HG03025 (cell line): ENCODE measurements around the gene NOM1.
A peak's percentile ranks its signal among the peaks of the same experiment; 100 is the strongest.

Source experiments
- ATAC-seq: cut with Tn5 transposase; IDR thresholded peaks from one replicate; pipeline ENCODE4 v1.9.1; 2021; ENCODE audit warnings: mild to moderate bottlenecking, moderate library complexity; ENCODE audit not compliant: unreplicated experiment, low FRiP score

The NOM1 gene

GRCh38 chr7:157014635-157015555, 65.4 kb downstream of the NOM1 start:
- no peak for ATAC-seq

GRCh38 chr7:157016024-157016351, 66.5 kb downstream of the NOM1 start:
- ATAC-seq = peak; percentile 3

- peak; percentile 75 for ATAC-seq
These were observed 67.0 kb downstream of the NOM1 start for GRCh38 chr7:157016352-157017041.

- no peak for ATAC-seq
These were observed 67.6 kb downstream of the NOM1 start for GRCh38 chr7:157017149-157017548.

GRCh38 chr7:157017603-157018327, 68.3 kb downstream of the NOM1 start:
- no peak for ATAC-seq

- no peak for ATAC-seq
These were observed 69.0 kb downstream of the NOM1 start for GRCh38 chr7:157018328-157018996.

- no peak for ATAC-seq
These were observed 69.6 kb downstream of the NOM1 start for GRCh38 chr7:157018997-157019608.

- no peak for ATAC-seq
These were observed 70.4 kb downstream of the NOM1 start for GRCh38 chr7:157019718-157020451.

GRCh38 chr7:157020514-157021070, 71.1 kb downstream of the NOM1 start:
- no peak for ATAC-seq

GRCh38 chr7:157021071-157021870, 71.8 kb downstream of the NOM1 start:
- no peak for ATAC-seq

GRCh38 chr7:157021871-157022680, 72.6 kb downstream of the NOM1 start:
- ATAC-seq = no peak
